ENCODE data around the gene CD177.
"Not testable (repeated sequence)": the region's sequence is repeated elsewhere in the genome, so short reads cannot be mapped to it uniquely, and the experiment has no call there.

The CD177 gene

DNA sequence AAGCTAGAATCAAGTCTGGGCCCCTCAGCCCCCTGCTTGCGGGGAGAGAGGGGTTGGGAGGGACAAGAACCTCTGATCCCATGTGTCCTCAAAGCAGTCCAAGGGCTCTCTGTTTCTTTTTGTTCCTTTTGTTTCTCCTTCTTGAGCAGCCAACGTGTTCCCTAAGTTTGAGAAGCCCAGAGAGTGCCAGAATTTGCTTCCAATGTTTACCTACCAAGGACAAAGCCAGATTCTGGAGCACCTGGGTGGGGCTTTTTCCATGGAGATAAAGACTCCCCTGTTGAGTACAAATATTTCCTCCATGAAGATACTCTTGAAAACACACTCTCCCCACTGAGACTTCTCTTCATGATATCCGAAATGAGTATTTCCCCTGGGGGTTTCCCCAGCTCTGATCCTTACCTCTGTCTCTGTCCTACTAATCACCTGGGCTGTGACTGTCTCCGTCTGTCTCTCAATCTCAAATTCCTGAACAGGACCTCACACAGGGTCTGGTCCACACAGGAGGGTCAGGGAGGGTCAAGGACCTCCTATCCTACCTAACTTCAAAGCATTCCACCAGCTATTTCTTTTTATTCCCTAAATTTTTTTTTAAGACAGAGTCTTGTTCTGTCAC is 27.4 kb downstream of the CD177 start:
- DNase-seq (ENCODE audit: low read depth in 2 of 2): no peak

- not testable (repeated sequence) for DNase-seq (ENCODE audit: low read depth in 2 of 2)
These were observed 29.2 kb downstream of the CD177 start for GRCh38 chr19:43382586-43383216.

DNA sequence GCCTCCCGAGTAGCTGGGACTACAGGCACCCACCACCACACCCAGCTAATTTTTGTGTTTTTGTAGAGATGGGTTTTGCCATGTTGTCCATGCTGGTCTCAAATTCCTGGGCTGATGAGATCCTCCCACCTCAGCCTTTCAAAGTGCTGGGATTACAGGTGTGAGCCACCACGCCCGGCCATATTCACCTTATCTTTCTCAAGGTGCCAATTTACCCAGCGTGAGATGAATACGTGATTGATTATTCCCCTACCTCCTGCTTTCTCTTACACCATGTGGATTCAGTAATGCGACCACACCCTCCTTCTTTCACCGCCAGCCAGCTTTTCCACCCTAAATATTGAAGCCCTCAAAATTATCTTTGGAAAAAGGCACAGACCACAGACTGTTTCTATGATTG is 29.8 kb downstream of the CD177 start:
- not testable (repeated sequence) for DNase-seq (ENCODE audit: low read depth in 2 of 2)

DNA sequence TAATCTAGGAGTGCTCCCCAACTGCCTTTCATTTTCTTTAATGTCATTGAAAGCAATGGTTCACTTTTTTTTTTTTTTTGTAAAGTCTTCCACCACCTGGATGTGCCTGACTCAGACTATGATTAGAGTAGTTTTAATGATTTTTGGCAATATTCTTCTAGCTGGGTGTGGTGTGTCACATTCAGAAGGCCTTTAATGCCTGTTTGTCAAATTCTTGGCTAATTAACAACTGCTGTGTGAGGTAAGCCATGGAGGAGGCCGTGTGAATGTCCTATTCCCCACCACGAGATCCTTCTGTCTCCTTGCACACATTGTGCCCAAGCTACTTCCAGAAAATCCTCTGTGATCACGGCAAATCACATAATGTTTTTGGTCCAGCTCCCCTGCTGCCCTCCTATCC is 30.3 kb downstream of the CD177 start:
- DNase-seq (ENCODE audit: low read depth in 2 of 2): not testable (repeated sequence)

GRCh38 chr19:43390903-43391551 is 37.5 kb downstream of the CD177 start:
- not testable (repeated sequence) for DNase-seq (ENCODE audit: low read depth in 2 of 2)

DNA sequence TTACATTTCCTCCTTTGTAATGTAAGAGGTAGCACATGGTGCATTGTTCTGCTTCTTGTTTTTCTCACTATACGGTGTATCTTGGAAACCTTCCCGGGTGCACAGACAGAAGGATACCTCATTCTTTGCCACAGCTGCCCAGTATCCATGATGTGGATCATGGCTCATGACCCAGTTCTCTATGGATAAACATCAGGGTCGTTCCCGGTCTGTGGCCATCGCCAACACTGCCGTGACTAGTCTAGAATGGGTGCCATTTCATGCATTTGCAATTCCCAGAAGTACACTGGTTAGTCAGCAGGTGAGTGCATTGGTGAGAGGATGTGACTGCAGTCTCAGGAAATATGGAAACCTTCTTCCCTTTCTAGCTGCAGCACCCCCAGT is 38.1 kb downstream of the CD177 start:
- not testable (repeated sequence) for DNase-seq (ENCODE audit: low read depth in 2 of 2)

GRCh38 chr19:43393501-43393900 is 40.0 kb downstream of the CD177 start:
- DNase-seq (ENCODE audit: low read depth in 2 of 2): not testable (repeated sequence)

DNA sequence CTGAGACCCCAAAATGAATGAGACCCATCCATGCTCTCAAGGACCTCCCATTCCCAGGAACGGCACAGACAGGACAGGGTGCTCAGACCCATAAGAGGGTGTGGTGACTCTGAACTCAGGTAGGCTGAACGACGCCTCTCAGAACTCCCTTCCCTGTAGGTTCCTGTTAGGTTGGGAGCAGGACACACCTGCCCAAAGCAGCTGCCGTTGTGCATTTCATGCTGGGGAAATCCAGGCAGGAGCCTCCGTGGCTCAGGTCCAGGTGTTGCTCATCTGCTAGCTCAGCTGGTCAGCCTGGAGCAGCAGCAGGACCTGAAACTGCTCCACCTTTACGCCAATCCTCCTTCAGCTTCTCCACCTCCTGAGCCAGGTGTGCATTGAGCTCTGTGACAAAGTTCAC is 42.1 kb downstream of the CD177 start:
- DNase-seq (ENCODE audit: low read depth in 2 of 2): no peak

- no peak for DNase-seq (ENCODE audit: low read depth in 2 of 2)
These were observed 52.8 kb downstream of the CD177 start for GRCh38 chr19:43406297-43406696.

DNA sequence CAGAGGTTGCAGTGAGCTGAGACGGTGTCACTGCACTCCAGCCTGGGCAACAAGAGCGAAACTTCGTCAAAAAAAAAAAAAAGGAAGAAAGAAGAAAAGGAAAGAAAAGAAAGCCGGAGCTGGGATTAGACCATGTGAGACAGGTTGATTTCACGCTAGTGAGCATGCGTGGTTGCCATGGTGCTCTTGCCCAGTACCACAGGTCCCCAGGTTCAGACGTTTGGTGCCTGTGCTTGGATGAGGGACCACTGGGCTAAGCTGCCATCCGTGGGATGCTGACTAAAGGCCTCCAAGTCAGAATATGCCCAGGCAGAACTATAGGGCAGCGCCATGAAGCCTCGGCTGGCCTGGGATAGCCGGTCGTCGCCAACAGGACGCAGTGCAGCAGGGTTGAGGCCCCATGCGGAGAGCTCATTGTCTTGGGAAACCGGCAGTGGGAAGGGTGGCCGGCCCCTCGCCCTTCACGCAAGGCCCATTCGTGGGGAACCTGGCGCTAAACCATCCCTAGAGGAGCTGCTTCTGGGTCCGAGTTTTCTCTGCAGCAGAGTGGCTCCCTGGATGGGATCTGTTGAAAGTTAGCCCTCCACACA is 54.0 kb downstream of the CD177 start:
- no peak for DNase-seq (ENCODE audit: low read depth in 2 of 2)

DNA sequence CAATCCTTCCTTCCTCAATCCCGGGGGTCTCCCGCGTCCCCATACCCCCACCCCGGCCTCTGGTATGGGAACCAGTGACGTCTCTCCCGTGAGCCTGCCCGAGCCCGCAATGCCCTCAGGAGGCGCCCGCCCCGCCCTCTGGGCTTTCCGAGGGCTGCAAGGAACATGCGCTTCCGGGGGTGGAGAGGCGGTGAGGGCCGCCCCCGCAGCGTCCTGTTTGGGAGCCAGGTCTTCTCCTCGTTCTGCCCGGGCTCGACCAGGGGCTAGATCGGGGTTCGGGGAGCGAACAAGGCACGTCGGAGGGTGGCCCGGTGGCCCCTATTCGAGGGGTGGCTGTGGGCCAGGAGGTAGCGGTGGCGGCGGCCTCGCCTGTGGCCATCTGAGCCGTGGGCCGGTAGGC is 54.6 kb downstream of the CD177 start:
- no peak for DNase-seq (ENCODE audit: low read depth in 2 of 2)

DNA sequence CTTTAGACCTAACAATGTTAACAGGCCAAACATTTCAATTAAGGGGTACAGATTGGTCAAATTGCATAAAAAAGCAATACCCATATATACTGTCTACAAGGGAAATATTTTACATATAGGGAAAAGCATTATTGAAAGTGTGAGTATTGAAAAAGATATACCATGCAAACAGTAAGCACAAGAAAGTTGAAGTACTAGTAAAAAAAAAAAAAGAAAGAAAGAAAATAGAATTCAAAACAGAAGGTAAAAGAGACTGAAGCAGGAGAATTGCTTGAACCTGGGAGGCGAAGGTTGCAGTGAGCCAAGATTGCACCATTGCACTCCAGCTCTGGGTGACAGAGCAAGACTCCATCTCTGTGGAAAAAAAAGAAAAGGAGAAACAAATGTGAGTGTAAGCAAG is 55.9 kb downstream of the CD177 start:
- DNase-seq (ENCODE audit: low read depth in 2 of 2): no peak

DNA sequence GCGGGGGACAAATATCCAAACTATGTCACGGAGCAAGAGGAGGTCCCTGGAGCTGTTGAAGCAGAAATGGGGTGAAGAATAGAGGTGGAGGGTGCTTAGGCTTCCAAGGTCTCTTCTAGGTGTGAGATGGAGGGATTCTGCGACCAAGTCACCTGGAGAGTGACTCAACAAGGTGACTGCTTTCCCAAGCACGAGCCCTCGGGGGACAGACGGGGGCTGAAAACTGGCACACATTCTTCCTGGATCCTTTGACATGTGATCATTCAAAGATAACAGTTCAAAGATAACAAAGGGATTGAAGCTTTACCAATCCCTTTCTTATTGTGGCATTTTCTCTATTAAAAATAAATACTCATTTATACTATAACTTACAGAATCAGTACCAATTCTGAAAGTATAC is 59.0 kb downstream of the CD177 start:
- no peak for DNase-seq (ENCODE audit: low read depth in 2 of 2)

Measured in stimulated activated CD8-positive, alpha-beta memory T cell treated with anti-CD3 and anti-CD28 coated beads, Interleukin-7, amount 100 ng/mL, for 4 hours (primary cell).